Erythroblast (primary cell): ENCODE measurements around the gene CELF2.

Source experiments
- GATA1 ChIP-seq: IDR thresholded peaks from 2 replicates; pipeline ENCODE4 v1.6.1; 2011; ENCODE audit warnings: low read depth, mild to moderate bottlenecking, control low read depth, low read length, moderate library complexity
- POLR2A ChIP-seq: IDR thresholded peaks from 2 replicates; pipeline ENCODE4 v1.6.1; 2011; ENCODE audit warnings: mild to moderate bottlenecking, low read length

DNA sequence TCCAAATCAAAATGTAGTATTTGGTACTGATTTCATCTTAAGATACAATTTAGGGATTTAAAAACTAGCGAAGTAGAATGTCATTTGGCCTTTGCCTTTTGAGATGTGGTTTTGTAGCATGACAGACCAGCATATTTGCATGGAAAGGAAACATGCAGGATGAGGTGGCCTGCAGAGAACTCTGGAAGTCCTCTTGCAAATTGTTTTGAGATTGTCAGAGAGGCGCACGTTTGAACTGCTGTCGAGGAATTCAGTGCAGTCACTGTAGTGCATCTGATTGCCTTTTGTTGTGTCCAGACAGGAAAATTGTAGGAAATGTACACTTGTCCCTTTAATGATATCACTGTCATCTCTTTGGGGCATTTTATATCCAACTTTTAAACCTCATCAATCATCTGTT lies 136.7 kb downstream of the CELF2 start:
- TF ChIP-seq POLR2A = no peak
- no peak for TF ChIP-seq GATA1
